Fibroblast of the aortic adventitia (primary cell): ENCODE data around the gene DUSP15. TPM values are rescaled to one million over a fixed set of nuclear protein-coding genes. Genes with fewer than 3 reads are reported as not detected.
A peak's percentile ranks its signal among the peaks of the same experiment; 100 is the strongest.

Experiments used
- DNase-seq: peaks from one replicate; pipeline ENCODE4 v3.0.0-alpha.2; 2010; ENCODE audit warnings: low read depth
- H3K4me3 ChIP-seq: 2 replicates; pipeline ENCODE4 v1.5.1; 2011; ENCODE audit warnings: low read depth, mild to moderate bottlenecking, control low read depth, low read length, moderate library complexity
- total RNA-seq: library from RNA; depleted of rRNA; stranded (reverse); fragments of >200 nt; gene quantifications from 2 replicates; pipeline ENCODE4 v1.2.3, GENCODE V29; 2012; ENCODE audit warnings: low replicate concordance
- TF ChIP-seq, protein P1 (sequence below): IDR thresholded peaks from 2 replicates; pipeline ENCODE4 v1.5.1; 2011; ENCODE audit warnings: mild to moderate bottlenecking, low read length, control low read depth, inconsistent platforms; ENCODE audit not compliant: insufficient read depth

The DUSP15 gene
- total RNA-seq, 1 donor, result 9.9 TPM

DNA sequence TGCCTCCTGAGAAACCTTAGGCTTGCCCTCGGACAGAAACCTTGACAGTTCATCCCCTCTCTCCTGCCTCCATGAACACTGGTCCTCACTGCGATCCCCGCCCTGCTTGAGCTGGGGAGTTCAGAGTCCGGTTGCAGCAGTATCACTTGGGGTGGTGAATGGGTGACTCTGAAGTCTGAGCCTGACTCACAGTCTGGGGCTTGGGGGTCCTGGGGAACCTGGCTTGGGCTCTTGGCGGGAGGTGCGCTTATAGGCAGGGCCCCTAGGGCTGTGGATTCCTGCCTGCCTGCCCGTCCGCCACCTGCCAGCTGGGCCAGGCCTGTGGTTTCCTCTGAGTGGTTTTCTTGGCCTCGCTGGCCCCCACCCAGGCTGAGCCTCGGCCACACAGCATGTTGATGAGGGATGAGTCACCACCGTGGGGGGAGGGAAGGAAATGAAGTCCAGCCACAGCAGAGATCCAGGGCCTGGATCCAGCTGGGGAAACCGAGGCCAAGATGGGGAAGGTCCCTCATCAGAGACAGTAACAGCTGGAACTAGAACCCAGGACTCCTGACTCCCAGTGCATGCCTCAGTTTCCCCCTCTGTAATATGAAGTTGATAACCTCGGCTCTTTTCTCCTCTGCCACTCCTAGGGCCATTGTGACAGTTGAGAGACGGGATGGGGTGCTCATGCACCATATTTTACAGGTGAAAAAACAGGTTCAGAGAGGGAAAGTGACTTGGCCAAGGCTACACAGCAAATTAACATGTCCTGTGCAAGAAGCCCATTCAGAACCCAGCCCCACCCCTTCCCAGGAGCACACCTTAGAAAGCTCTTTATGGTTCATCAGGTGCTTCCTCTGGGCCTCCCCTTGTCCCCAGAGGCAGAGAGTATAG lies 34.1 kb downstream of the DUSP15 start:
- TF ChIP-seq, protein P1, sequence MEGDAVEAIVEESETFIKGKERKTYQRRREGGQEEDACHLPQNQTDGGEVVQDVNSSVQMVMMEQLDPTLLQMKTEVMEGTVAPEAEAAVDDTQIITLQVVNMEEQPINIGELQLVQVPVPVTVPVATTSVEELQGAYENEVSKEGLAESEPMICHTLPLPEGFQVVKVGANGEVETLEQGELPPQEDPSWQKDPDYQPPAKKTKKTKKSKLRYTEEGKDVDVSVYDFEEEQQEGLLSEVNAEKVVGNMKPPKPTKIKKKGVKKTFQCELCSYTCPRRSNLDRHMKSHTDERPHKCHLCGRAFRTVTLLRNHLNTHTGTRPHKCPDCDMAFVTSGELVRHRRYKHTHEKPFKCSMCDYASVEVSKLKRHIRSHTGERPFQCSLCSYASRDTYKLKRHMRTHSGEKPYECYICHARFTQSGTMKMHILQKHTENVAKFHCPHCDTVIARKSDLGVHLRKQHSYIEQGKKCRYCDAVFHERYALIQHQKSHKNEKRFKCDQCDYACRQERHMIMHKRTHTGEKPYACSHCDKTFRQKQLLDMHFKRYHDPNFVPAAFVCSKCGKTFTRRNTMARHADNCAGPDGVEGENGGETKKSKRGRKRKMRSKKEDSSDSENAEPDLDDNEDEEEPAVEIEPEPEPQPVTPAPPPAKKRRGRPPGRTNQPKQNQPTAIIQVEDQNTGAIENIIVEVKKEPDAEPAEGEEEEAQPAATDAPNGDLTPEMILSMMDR, result peak; percentile 5
- no peak overlapping the region for H3K4me3 ChIP-seq
- peak; percentile 89 for DNase-seq

DNA sequence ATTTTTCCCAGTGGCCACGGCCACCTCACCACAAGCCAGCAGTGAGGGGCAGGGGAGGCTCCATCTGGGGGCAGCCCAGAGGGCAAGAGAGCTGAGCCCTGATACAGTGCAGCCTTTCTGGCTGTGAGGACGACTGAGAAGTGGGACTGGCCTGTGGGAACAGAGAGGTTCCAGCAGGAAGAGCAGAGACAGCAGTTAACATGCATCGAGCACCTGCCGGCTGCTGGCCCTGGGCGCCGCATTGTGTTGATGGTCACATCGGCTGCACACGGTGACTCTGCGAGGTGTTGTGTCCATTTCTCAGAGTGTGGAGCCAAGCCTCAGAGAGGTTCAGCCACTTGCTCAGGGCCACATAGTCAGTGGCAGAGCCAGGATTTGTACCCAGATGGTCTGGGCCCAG lies 34.8 kb downstream of the DUSP15 start:
- no peak overlapping the region for H3K4me3 ChIP-seq
- TF ChIP-seq, protein P1, result no peak
- DNase-seq, result no peak

DNA sequence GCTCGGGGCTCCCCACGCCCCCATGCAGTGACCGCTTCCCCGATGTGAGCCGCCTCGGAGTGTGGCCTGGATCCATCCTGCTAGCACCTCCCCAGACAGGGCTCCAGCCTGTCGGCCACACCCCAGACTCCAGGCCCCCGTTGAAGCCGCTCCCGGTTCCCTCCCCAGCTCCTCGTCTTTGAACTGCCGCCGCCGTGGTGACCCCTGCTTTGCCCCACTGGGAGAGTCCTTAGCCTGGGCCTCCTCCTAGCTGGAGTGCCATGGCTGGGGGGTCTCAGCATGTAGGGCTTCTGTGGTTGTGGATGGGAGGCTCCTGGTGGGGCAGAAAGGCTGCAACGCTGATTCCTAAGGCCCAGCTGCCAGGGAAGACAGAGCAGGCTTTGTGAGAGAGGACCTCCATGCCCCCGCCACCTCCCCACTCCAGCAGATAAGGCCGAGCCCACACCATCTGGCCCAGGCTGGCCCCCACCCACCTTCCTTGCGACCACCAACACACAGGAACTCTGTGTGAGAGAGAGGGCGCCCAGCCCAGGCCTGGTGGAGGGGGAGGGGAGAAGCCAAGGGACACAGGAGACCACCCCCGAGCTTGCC lies 36.3 kb downstream of the DUSP15 start:
- TF ChIP-seq, protein P1, result no peak
- DNase-seq, result no peak

DNA sequence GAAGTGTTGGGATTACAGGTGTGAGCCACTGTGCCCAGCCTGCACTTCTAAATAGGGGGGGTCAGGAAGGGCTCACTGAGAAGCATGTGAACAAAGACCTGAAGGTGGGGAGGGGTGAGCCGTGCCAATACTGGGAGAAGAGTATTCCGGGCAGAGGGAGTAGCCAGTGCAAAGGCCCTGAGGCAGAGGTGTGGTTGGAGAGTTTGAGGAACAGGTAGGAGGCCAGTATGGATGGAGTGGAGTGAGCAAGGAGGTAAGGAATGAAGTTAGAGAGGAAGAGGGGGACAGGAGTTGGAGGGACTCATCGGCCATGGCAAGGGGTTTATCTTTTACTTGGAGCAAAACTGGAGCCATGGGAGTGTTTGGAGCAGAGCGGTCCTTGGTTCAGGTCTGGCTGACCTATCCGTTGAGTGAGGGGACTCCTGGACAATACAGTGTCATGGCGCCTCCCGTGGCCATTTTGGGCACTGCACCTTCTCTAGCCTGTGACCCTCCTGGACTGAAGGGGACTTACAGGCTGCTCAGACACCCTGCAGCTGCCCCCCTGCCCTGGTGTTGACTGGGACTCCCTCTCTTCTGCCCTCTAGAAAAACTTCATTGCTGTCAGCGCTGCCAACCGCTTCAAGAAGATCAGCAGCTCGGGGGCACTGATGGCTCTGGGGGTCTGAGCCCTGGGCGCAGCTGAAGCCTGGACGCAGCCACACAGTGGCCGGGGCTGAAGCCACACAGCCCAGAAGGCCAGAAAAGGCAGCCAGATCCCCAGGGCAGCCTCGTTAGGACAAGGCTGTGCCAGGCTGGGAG lies 37.0 kb downstream of the DUSP15 start:
- TF ChIP-seq, protein P1, result peak; percentile 92
- peak; percentile 39 for DNase-seq
- H3K4me3 ChIP-seq, result no peak overlapping the region

More for the DNA sequence above, 36.3 kb downstream of the DUSP15 start:
- no peak overlapping the region for H3K4me3 ChIP-seq

DNA sequence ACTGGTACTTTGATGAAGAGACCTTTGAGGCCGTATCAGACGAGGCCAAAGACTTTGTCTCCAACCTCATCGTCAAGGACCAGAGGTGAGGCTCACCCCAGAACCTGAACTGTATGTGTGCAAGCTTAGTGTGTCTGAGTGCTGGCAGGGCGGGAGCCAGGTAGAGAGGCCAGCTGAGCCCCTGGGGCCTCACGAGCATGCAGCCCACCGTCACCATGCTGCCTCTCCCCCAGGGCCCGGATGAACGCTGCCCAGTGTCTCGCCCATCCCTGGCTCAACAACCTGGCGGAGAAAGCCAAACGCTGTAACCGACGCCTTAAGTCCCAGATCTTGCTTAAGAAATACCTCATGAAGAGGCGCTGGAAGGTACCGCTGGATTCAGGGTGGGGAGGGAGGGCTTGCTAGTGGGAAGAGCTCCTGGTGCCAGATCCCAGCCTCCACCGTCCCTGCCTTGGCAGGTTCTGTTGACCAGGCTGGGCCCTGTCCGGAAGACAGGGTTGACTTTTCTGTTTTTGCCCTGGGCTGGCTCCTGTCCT lies 38.5 kb downstream of the DUSP15 start:
- H3K4me3 ChIP-seq, result no peak overlapping the region
- TF ChIP-seq, protein P1, result no peak
- no peak for DNase-seq

DNA sequence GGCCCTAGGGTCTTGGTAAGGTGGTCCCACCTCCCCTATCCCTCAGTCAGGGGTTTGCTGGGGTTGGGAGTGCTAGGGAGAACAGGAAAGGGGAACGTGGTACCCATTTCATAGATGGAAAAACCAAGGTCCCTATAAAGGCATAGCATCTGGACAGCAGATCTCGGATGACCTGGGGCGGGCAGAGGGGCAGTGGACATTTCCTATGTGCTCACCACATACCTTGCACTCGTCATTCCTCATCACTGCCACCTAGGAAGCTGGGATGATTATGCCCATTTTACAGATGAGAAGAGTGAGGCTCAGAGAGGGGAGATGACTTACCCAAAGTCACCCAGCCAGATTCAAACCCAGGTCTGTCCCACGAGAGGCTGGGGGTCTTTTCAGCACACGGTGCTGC lies 39.1 kb downstream of the DUSP15 start:
- H3K4me3 ChIP-seq, result no peak overlapping the region
- TF ChIP-seq, protein P1, result no peak
- no peak for DNase-seq
